Stomach smooth muscle (tissue), 2 donors: ENCODE measurements around the gene NKAIN4.

ENCODE experiments used
- H3K27ac ChIP-seq: one replicate; pipeline ENCODE4 v1.7.0; 2013; ENCODE audit warnings: mild to moderate bottlenecking, low read length, inconsistent platforms
- H3K27me3 ChIP-seq, 2 donors: one replicate each; pipeline ENCODE4 v1.7.0; 2013; ENCODE audit warnings: low read length in 2 of 2; ENCODE audit not compliant: insufficient read depth in 2 of 2, control insufficient read depth in 1 of 2
- H3K36me3 ChIP-seq, 2 donors: one replicate each; pipeline ENCODE4 v1.7.0; 2013; ENCODE audit warnings: low read length in 2 of 2; ENCODE audit not compliant: control insufficient read depth in 2 of 2, insufficient read depth in 2 of 2
- H3K4me1 ChIP-seq: one replicate; pipeline ENCODE4 v1.7.0; 2013; ENCODE audit warnings: low read length; ENCODE audit not compliant: control insufficient read depth, insufficient read depth
- H3K4me3 ChIP-seq, 2 donors: one replicate each; pipeline ENCODE4 v1.7.0; 2013; ENCODE audit warnings: low read length in 2 of 2
- H3K9ac ChIP-seq, 2 donors: one replicate each; pipeline ENCODE4 v1.7.0; 2013; ENCODE audit warnings: low read length in 2 of 2, mild to moderate bottlenecking in 1 of 2
- H3K9me3 ChIP-seq, 2 donors: one replicate each; pipeline ENCODE4 v1.7.0; 2013; ENCODE audit warnings: low read length in 2 of 2; ENCODE audit not compliant: control insufficient read depth in 2 of 2
- donor health status: healthy.
- donor health status: Pancreatic carcinoma.

Gene NKAIN4

GRCh38 chr20:63294536-63294900 is 40.3 kb upstream of the NKAIN4 start:
- H3K27ac ChIP-seq: no peak overlapping the region
- no peaks in the 10 kb centered on the region for H3K9me3 ChIP-seq
- no peak overlapping the region for H3K4me3 ChIP-seq
- H3K27me3 ChIP-seq: peaks cover 25 to 32% of the 10 kb centered on the region in 2 donors
- H3K36me3 ChIP-seq: no peaks in the 10 kb centered on the region
- no peak overlapping the region for H3K9ac ChIP-seq
- peaks cover 6% of the 10 kb centered on the region for H3K4me1 ChIP-seq

GRCh38 chr20:63293871-63294535 is 39.7 kb upstream of the NKAIN4 start:
- Histone ChIP-seq H3K27ac (no peak overlapping the region), H3K9ac (no peak overlapping the region), H3K4me1 (peaks cover 6% of the 10 kb centered on the region), H3K27me3 (peaks cover 25 to 28% of the 10 kb centered on the region in 2 donors), H3K4me3 (no peak overlapping the region), H3K36me3 (no peaks in the 10 kb centered on the region), H3K9me3 (no peaks in the 10 kb centered on the region)

- Histone ChIP-seq H3K36me3 (peaks cover under 1 to 2% of the 10 kb centered on the region in 2 donors), H3K27me3 (peaks cover 22 to 25% of the 10 kb centered on the region in 2 donors), H3K4me3 (no peak overlapping the region), H3K27ac (no peak overlapping the region), H3K4me1 (peaks cover 6% of the 10 kb centered on the region), H3K9ac (no peak overlapping the region), H3K9me3 (no peaks in the 10 kb centered on the region)
Observed at GRCh38 chr20:63293456-63293855, 39.2 kb upstream of the NKAIN4 start.

- no peak within 1 kb of the TSS for H3K9ac ChIP-seq
- peaks cover 21% of the 10 kb centered on the region in 2 donors for H3K27me3 ChIP-seq
- no peaks in the 10 kb centered on the region for H3K9me3 ChIP-seq
- peaks cover 2 to 7% of the 10 kb centered on the region in 2 donors for H3K36me3 ChIP-seq
- H3K4me1 ChIP-seq: peaks cover 6% of the 10 kb centered on the region
- no peak within 1 kb of the TSS for H3K27ac ChIP-seq
- no peak within 1 kb of the TSS for H3K4me3 ChIP-seq
Observed at GRCh38 chr20:63292904-63293303, 38.6 kb upstream of the NKAIN4 start, which contains the start of gene COL20A1. Gene COL20A1 (plus strand): TSS chr20:63293186. CDS start chr20:63295108, 1,922 bp downstream.

GRCh38 chr20:63292292-63292701 is 38.0 kb upstream of the NKAIN4 start:
- Histone ChIP-seq H3K27me3 (peaks cover 15 to 16% of the 10 kb centered on the region in 2 donors), H3K9ac (no peak overlapping the region), H3K4me3 (no peak overlapping the region), H3K9me3 (no peaks in the 10 kb centered on the region), H3K4me1 (peaks cover 6% of the 10 kb centered on the region), H3K36me3 (peaks cover 3 to 7% of the 10 kb centered on the region in 2 donors), H3K27ac (no peak overlapping the region)

- H3K4me1 ChIP-seq: peaks cover 6% of the 10 kb centered on the region
- H3K36me3 ChIP-seq: peaks cover 3 to 7% of the 10 kb centered on the region in 2 donors
- peaks cover 13 to 16% of the 10 kb centered on the region in 2 donors for H3K27me3 ChIP-seq
- H3K27ac ChIP-seq: no peak overlapping the region
- no peaks in the 10 kb centered on the region for H3K9me3 ChIP-seq
- no peak overlapping the region for H3K9ac ChIP-seq
- H3K4me3 ChIP-seq: no peak overlapping the region
Observed at GRCh38 chr20:63291811-63292210, 37.5 kb upstream of the NKAIN4 start.

GRCh38 chr20:63290677-63291472 is 36.6 kb upstream of the NKAIN4 start:
- Histone ChIP-seq H3K4me3 (no peak overlapping the region), H3K36me3 (peaks cover 5 to 7% of the 10 kb centered on the region in 2 donors), H3K27me3 (peaks cover 10% of the 10 kb centered on the region in 2 donors), H3K9me3 (no peaks in the 10 kb centered on the region), H3K9ac (no peak overlapping the region), H3K4me1 (peaks cover 6% of the 10 kb centered on the region), H3K27ac (no peak overlapping the region)

GRCh38 chr20:63290136-63290676 is 35.9 kb upstream of the NKAIN4 start:
- H3K27me3 ChIP-seq: peaks cover 5 to 7% of the 10 kb centered on the region in 2 donors

GRCh38 chr20:63289311-63290135 is 35.3 kb upstream of the NKAIN4 start:
- no peak overlapping the region for H3K9ac ChIP-seq
- H3K27ac ChIP-seq: no peak overlapping the region
- H3K4me1 ChIP-seq: peaks cover 6% of the 10 kb centered on the region
- peaks cover 0 to 2% of the 10 kb centered on the region in 2 donors for H3K27me3 ChIP-seq
- H3K9me3 ChIP-seq: no peaks in the 10 kb centered on the region
- no peak overlapping the region for H3K4me3 ChIP-seq
- peaks cover 7 to 10% of the 10 kb centered on the region in 2 donors for H3K36me3 ChIP-seq

More at GRCh38 chr20:63290136-63290676, 35.9 kb upstream of the NKAIN4 start:
- Histone ChIP-seq H3K36me3 (peaks cover 7 to 10% of the 10 kb centered on the region in 2 donors), H3K4me1 (peaks cover 6% of the 10 kb centered on the region), H3K9me3 (no peaks in the 10 kb centered on the region), H3K9ac (no peak overlapping the region), H3K27ac (no peak overlapping the region), H3K4me3 (no peak overlapping the region)

GRCh38 chr20:63288581-63289251 is 34.5 kb upstream of the NKAIN4 start:
- Histone ChIP-seq H3K36me3 (peaks cover 7 to 12% of the 10 kb centered on the region in 2 donors), H3K4me3 (no peak overlapping the region), H3K9ac (no peak overlapping the region), H3K4me1 (peaks cover 6% of the 10 kb centered on the region), H3K9me3 (no peaks in the 10 kb centered on the region), H3K27ac (no peak overlapping the region), H3K27me3 (no peaks in the 10 kb centered on the region)
